Aortic smooth muscle cell (primary cell): Measurements from ENCODE around the gene CEP250. TPM values are rescaled to one million over a fixed set of nuclear protein-coding genes. Genes with fewer than 3 reads are reported as not detected.

Source experiments
- total RNA-seq: library from RNA; depleted of rRNA; stranded (reverse); fragments of >200 nt; gene quantifications from 2 replicates; pipeline ENCODE4 v1.2.3, GENCODE V29; 2014

The CEP250 gene, protein sequence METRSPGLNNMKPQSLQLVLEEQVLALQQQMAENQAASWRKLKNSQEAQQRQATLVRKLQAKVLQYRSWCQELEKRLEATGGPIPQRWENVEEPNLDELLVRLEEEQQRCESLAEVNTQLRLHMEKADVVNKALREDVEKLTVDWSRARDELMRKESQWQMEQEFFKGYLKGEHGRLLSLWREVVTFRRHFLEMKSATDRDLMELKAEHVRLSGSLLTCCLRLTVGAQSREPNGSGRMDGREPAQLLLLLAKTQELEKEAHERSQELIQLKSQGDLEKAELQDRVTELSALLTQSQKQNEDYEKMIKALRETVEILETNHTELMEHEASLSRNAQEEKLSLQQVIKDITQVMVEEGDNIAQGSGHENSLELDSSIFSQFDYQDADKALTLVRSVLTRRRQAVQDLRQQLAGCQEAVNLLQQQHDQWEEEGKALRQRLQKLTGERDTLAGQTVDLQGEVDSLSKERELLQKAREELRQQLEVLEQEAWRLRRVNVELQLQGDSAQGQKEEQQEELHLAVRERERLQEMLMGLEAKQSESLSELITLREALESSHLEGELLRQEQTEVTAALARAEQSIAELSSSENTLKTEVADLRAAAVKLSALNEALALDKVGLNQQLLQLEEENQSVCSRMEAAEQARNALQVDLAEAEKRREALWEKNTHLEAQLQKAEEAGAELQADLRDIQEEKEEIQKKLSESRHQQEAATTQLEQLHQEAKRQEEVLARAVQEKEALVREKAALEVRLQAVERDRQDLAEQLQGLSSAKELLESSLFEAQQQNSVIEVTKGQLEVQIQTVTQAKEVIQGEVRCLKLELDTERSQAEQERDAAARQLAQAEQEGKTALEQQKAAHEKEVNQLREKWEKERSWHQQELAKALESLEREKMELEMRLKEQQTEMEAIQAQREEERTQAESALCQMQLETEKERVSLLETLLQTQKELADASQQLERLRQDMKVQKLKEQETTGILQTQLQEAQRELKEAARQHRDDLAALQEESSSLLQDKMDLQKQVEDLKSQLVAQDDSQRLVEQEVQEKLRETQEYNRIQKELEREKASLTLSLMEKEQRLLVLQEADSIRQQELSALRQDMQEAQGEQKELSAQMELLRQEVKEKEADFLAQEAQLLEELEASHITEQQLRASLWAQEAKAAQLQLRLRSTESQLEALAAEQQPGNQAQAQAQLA (N-terminal part only)
- total RNA-seq = 15.7 and 20.5 TPM in 2 replicates

GRCh38 chr20:35454881-35455609 is at the start of gene CEP250:
Gene CEP250, plus strand, starts transcription at chr20:35455598. Its CDS starts 6,770 bp downstream, at chr20:35462368.

DNA sequence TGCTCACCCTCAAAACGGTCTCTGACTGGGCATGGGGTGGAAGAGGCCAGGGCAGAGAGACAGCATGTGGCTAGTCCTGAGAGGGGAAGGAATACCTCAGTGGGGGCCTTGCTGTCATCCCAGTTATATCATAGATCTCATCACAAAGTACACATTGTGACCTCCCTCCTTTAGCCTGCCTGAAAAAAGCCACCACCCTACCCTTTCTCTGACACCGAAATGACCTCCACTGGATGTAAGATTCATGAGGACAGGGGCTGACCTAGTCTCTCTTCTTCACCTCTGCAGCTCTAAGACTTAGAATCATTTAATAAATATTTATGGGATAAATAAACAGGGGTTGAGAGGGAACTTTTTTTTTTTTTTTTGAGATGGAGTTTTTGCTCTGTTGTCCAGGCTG is 74.2 kb downstream of the CEP250 start, which contains the start of gene C20orf173:
Gene C20orf173, minus strand, starts transcription at position 101 of the 400 bp plus-strand sequence. CDS start 279 bp downstream, outside the sequence.

GRCh38 chr20:35541783-35542662 is 86.6 kb downstream of the CEP250 start, which contains the start of gene ERGIC3:
Gene ERGIC3, plus strand, starts transcription at chr20:35542078. Its CDS starts 20 bp downstream, at chr20:35542098.

Other genes starting within 250 kb of the CEP250 start
- 0.53 and 0.75 TPM in 2 replicates for gene MMP24, start 228.9 kb upstream of the CEP250 start, total RNA-seq
- 12.7 and 20.1 TPM in 2 replicates for gene MMP24OS, start 177.5 kb upstream of the CEP250 start, total RNA-seq
- gene EIF6, start 170.8 kb upstream of the CEP250 start, total RNA-seq = 127 and 134 TPM in 2 replicates
- gene FAM83C, start 163.2 kb upstream of the CEP250 start, total RNA-seq = not detected in 2 replicates
- gene UQCC1, start 43.6 kb upstream of the CEP250 start, total RNA-seq = 25.8 and 31.5 TPM in 2 replicates
- gene GDF5, start 17.4 kb upstream of the CEP250 start, total RNA-seq = 4.2 and 23.0 TPM in 2 replicates
- gene C20orf173, start 74.1 kb downstream of the CEP250 start, total RNA-seq = not detected in 2 replicates
- gene ERGIC3, start 86.5 kb downstream of the CEP250 start, total RNA-seq = 353 and 375 TPM in 2 replicates
- 4.9 and 5.2 TPM in 2 replicates for gene SPAG4, start 160.2 kb downstream of the CEP250 start, total RNA-seq
- gene CPNE1, start 209.3 kb downstream of the CEP250 start, total RNA-seq = 129 and 146 TPM in 2 replicates
- gene RBM12, start 209.3 kb downstream of the CEP250 start, total RNA-seq = 38.2 and 40.7 TPM in 2 replicates
- gene NFS1, start 243.8 kb downstream of the CEP250 start, total RNA-seq = 20.3 and 29.0 TPM in 2 replicates
- 265 and 380 TPM in 2 replicates for gene ROMO1, start 243.8 kb downstream of the CEP250 start, total RNA-seq